ENCODE results near the gene CHD1.

GRCh38 chr5:98913911-98914310, 14.9 kb downstream of the CHD1 start:
- TF ChIP-seq, protein P1, sequence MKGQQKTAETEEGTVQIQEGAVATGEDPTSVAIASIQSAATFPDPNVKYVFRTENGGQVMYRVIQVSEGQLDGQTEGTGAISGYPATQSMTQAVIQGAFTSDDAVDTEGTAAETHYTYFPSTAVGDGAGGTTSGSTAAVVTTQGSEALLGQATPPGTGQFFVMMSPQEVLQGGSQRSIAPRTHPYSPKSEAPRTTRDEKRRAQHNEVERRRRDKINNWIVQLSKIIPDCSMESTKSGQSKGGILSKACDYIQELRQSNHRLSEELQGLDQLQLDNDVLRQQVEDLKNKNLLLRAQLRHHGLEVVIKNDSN (CRISPR knock-in tag; IDR thresholded peaks at IDR 0.05): no peak
- TF ChIP-seq E2F6 (IDR thresholded peaks at IDR 0.05; ENCODE audit: borderline replicate concordance in 1 of 2, extremely low read depth in 1 of 2, insufficient read depth in 1 of 2, insufficient read length in 1 of 2, low read depth in 1 of 2, low read length in 1 of 2, poor library complexity in 1 of 2, severe bottlenecking in 1 of 2) (no peak), ATF3 (IDR thresholded peaks at IDR 0.05) (no peak), ATF3 (CRISPR knock-in tag; conservative IDR thresholded peaks at IDR 0.05) (no peak)
